Cardiac muscle cell (in vitro differentiated cells and primary cell): ENCODE results near the gene ACOXL. TPM values are rescaled to one million over a fixed set of nuclear protein-coding genes. Genes with fewer than 3 reads are reported as not detected.

Source experiments
- DNase-seq, 2 donors: peaks; one replicate each; pipeline versions ENCODE4 v3.0.0 to v3.0.0-alpha.2; 2010 to 2017; ENCODE audit warnings: low read depth in 1 of 2, low spot score in 1 of 2
- H3K27ac ChIP-seq: fragments of 200-600 bp; sonication (generic); 2 replicates; pipeline ENCODE4 v1.5.1; 2016
- H3K27me3 ChIP-seq: fragments of 200-600 bp; sonication (generic); 2 replicates; pipeline ENCODE4 v1.6.0; 2016; ENCODE audit warnings: control low read depth
- H3K36me3 ChIP-seq: fragments of 200-600 bp; sonication (generic); 2 replicates; pipeline ENCODE4 v1.5.1; 2016; ENCODE audit warnings: control low read depth
- H3K4me1 ChIP-seq: fragments of 200-600 bp; sonication (generic); 2 replicates; pipeline ENCODE4 v1.8.1; 2017; ENCODE audit warnings: low read depth, mild to moderate bottlenecking, mixed run types
- H3K4me3 ChIP-seq: fragments of 200-600 bp; sonication (generic); 2 replicates; pipeline ENCODE4 v1.5.1; 2016; ENCODE audit warnings: mild to moderate bottlenecking
- H3K9me3 ChIP-seq: fragments of 200-600 bp; sonication (generic); 2 replicates; pipeline ENCODE4 v1.5.1; 2017; ENCODE audit warnings: low read depth, mild to moderate bottlenecking, control low read depth
- polyA plus RNA-seq: library from polyadenylated mRNA; unstranded; fragments of >200 nt; fragmentation: Nextera tagmentation; extraction: Ambion mirVana; gene quantifications from 2 replicates; pipeline ENCODE4 v1.2.1, GENCODE V29; 2016
- total RNA-seq: library from RNA; depleted of rRNA; stranded (reverse); fragments of >200 nt; gene quantifications from 2 replicates; pipeline ENCODE4 v1.2.3, GENCODE V29; 2016
- TF ChIP-seq, protein P1 (sequence below): IDR thresholded peaks from 2 replicates; pipeline ENCODE4 v1.5.1; 2012; ENCODE audit warnings: low read depth, mild to moderate bottlenecking, low read length

The ACOXL gene
- total and polyA plus RNA-seq, 2 experiments from 2014 or later = 0.89 to 2.4 TPM

- DNase-seq = no peak
- Histone ChIP-seq H3K27me3 (no peaks in the 10 kb centered on the region), H3K4me3 (no peak overlapping the region), H3K27ac (no peak overlapping the region), H3K36me3 (no peaks in the 10 kb centered on the region), H3K9me3 (no peaks in the 10 kb centered on the region), H3K4me1 (peaks cover 4% of the 10 kb centered on the region)
- TF ChIP-seq, protein P1, sequence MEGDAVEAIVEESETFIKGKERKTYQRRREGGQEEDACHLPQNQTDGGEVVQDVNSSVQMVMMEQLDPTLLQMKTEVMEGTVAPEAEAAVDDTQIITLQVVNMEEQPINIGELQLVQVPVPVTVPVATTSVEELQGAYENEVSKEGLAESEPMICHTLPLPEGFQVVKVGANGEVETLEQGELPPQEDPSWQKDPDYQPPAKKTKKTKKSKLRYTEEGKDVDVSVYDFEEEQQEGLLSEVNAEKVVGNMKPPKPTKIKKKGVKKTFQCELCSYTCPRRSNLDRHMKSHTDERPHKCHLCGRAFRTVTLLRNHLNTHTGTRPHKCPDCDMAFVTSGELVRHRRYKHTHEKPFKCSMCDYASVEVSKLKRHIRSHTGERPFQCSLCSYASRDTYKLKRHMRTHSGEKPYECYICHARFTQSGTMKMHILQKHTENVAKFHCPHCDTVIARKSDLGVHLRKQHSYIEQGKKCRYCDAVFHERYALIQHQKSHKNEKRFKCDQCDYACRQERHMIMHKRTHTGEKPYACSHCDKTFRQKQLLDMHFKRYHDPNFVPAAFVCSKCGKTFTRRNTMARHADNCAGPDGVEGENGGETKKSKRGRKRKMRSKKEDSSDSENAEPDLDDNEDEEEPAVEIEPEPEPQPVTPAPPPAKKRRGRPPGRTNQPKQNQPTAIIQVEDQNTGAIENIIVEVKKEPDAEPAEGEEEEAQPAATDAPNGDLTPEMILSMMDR = no peak
These were observed 104.3 kb downstream of the ACOXL start for GRCh38 chr2:110836671-110837070.

DNA sequence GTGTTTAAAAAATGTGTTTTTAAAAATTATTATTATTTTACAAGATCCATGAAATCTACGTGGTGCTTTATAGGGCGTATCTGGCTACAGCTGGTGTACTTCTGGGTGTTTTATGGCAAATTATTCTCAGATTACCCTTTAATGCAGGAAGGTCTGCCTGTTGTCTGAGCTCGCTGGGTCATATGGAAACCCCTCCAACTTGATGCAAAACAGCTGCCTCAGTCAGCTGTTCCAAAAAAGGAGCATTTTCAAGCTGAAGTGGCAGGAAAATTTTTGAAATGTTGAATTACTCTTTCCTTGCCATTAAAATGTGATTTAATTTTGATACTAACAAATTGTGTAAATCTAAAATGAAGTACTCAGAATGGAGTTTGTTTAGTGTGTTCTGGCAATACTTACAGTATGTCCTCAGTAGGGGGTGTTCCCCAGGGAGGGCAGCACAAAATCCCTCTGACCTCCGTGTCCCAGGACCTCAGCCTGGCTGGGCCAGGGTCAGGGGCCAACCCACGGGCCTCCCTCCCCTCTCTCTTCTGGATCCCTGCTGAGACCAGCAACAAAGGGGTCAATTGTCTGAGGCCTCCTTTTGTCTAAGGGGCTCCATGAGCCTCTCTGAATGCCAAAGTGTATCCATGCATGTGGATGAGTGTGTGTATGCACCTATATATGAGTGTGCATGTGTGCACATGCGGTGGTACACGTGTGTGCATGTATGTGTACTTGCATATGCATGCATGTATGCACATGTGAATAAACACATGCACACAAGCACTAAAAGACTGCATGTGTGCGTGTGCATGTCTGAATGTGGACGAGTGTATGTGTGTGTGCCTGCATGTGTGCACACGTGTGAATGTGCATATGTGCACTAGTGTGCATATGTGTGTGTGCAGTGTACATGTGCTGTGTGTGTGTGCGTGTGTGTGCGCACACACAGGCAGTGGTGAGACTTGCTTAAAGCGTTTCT, 105.4 kb downstream of the ACOXL start:
- no peak overlapping the region for H3K27ac ChIP-seq
- TF ChIP-seq, protein P1 = no peak
- H3K36me3 ChIP-seq = no peaks in the 10 kb centered on the region
- H3K27me3 ChIP-seq = no peaks in the 10 kb centered on the region
- no peak overlapping the region for H3K4me3 ChIP-seq
- H3K9me3 ChIP-seq = no peaks in the 10 kb centered on the region
- DNase-seq = no peak
- peaks cover 4% of the 10 kb centered on the region for H3K4me1 ChIP-seq

GRCh38 chr2:110838657-110839384, 106.4 kb downstream of the ACOXL start:
- Histone ChIP-seq H3K27ac (no peak overlapping the region), H3K36me3 (no peaks in the 10 kb centered on the region), H3K4me3 (no peak overlapping the region), H3K27me3 (no peaks in the 10 kb centered on the region), H3K4me1 (peaks cover 4% of the 10 kb centered on the region), H3K9me3 (no peaks in the 10 kb centered on the region)
- no peak for DNase-seq
- TF ChIP-seq, protein P1 = no peak

GRCh38 chr2:110840508-110840907, 108.1 kb downstream of the ACOXL start:
- H3K4me1 ChIP-seq = peaks cover 4% of the 10 kb centered on the region
- no peaks in the 10 kb centered on the region for H3K36me3 ChIP-seq
- no peak for DNase-seq
- H3K9me3 ChIP-seq = no peaks in the 10 kb centered on the region
- TF ChIP-seq, protein P1 = no peak
- no peak overlapping the region for H3K27ac ChIP-seq
- H3K27me3 ChIP-seq = no peaks in the 10 kb centered on the region
- H3K4me3 ChIP-seq = no peak overlapping the region

DNA sequence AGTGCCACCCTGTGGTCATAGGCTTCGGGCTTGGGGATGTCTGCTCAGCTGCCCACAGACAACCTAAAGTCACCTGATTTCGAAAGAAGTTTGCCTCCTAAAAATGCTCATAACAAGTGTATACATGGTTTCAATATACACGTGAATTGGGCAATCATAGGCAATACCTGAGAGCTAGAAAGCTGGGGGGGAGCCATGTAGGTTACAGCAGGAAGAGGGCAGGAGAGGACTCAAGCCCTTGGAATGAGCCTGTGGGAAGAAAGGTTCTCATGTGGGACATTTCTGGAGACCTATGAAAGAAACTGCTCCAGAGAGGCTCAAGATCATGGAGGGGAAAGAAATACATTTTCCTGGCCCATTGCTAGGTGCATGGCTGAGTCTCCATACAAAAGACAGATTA, 109.7 kb downstream of the ACOXL start:
- Histone ChIP-seq H3K4me3 (no peak overlapping the region), H3K27ac (no peak overlapping the region), H3K4me1 (peaks cover 4% of the 10 kb centered on the region), H3K27me3 (no peaks in the 10 kb centered on the region), H3K36me3 (no peaks in the 10 kb centered on the region), H3K9me3 (no peaks in the 10 kb centered on the region)
- TF ChIP-seq, protein P1 = no peak
- DNase-seq = no peak
